Measurements from ENCODE around the gene ATRX. TPM values are rescaled to one million over a fixed set of nuclear protein-coding genes. Genes with fewer than 3 reads are reported as not detected.

The ATRX gene
- total and polyA plus RNA-seq, 10 of the 15 experiments (the other 5 are each of a cell fraction or from before 2014, with no cell fraction given) = 19.4 to 73.8 (median 45.2) TPM

GRCh38 chrX:77505227-77505626 is 280.8 kb downstream of the ATRX start:
- ATAC-seq = no peak
- FAIRE-seq = no peak
- H2AFZ ChIP-seq (ENCODE audit: control insufficient read depth, low read depth, low read length) = no peak overlapping the region

More at GRCh38 chrX:77505227-77505626, 280.8 kb downstream of the ATRX start:
- no peaks in the 10 kb centered on the region for H3K9me3 ChIP-seq (replicated peaks; ENCODE audit: control insufficient read depth, insufficient read depth, low read length)
- no peak overlapping the region for H3K27ac ChIP-seq (ENCODE audit: control insufficient read depth, insufficient read depth)
- CTCF ChIA-PET = no interaction called here
- H3K36me3 ChIP-seq (ENCODE audit: control insufficient read depth in 2 of 2, insufficient read depth in 2 of 2, low read length in 1 of 2) = peaks cover 2% of the 10 kb centered on the region in 2 experiments; a peak in 3 of 4 replicates
- intact Hi-C loops (cut with micrococcal nuclease; ENCODE audit: unreplicated experiment) = no loop called here
- 58% methylated on average over 2 of the region's 2 CpGs for WGBS (ENCODE audit: insufficient coverage, insufficient replicate concordance, low lambda C conversion rate, missing lambda C conversion rate)
- SMC1A ChIA-PET (ENCODE audit: uncharacterized antibody, unreplicated experiment) = interaction anchor here (0.9 to 1.0 kb wide), 2 partner anchors 10 to 394 kb away, joined by 3 to 4 read pairs; partner anchors contain the start of gene COX7B
- H3K79me2 ChIP-seq (ENCODE audit: control insufficient read depth, insufficient read depth, low read length) = no peaks in the 10 kb centered on the region
- no TSS peak for BruUV-seq (replicated peaks)
- no peak overlapping the region for H3K4me2 ChIP-seq (ENCODE audit: control insufficient read depth, insufficient read depth)
- POLR2A ChIA-PET = no interaction called here
- no peak for TF ChIP-seq POLR2AphosphoS2 (IDR thresholded peaks at IDR 0.05; ENCODE audit: low read depth, low read length)
- TF ChIP-seq ZBTB4 (CRISPR knock-in tag; IDR thresholded peaks at IDR 0.05) = no peak
- no peak for TF ChIP-seq SUZ12 (IDR thresholded peaks at IDR 0.05; ENCODE audit: unreplicated experiment)
- TF ChIP-seq FOS (IDR thresholded peaks at IDR 0.05; ENCODE audit: borderline replicate concordance, extremely low read depth, insufficient read length) = no peak
- no peak for TF ChIP-seq BHLHE40 (IDR thresholded peaks at IDR 0.05; ENCODE audit: borderline replicate concordance in 1 of 2, low read depth in 2 of 2, low read length in 1 of 2)
- no peak for TF ChIP-seq POLR2AphosphoS5 (IDR thresholded peaks at IDR 0.05; ENCODE audit: low read length)
- H3K9ac ChIP-seq (ENCODE audit: control insufficient read depth, insufficient read depth, low read length) = no peak overlapping the region
- DNase-seq (ENCODE audit: low read depth, low spot score) = no peak
- no peaks in the 10 kb centered on the region for H4K20me1 ChIP-seq (ENCODE audit: control insufficient read depth, insufficient read depth)
- H3K27me3 ChIP-seq (replicated peaks in 1 of 2; ENCODE audit: control insufficient read depth in 2 of 2, insufficient read depth in 2 of 2, low read length in 1 of 2) = no peaks in the 10 kb centered on the region
- RAD21 ChIA-PET (ENCODE audit: unreplicated experiment) = no interaction called here
- H3K4me3 ChIP-seq = no peak overlapping the region
- in situ Hi-C loops (cut with MboI) = no loop called here
- H3K4me1 ChIP-seq (ENCODE audit: control insufficient read depth, insufficient read depth, low read length) = no peaks in the 10 kb centered on the region
